KMS-11 (cell line): Measurements from ENCODE around the gene BAZ2B.
"Not testable (repeated sequence)": the region's sequence is repeated elsewhere in the genome, so short reads cannot be mapped to it uniquely, and the experiment has no call there.

Experiments
- H2AFZ ChIP-seq: fragments of 200-600 bp; sonication (generic); 2 replicates; pipeline ENCODE4 v1.6.1; 2016; ENCODE audit warnings: antibody characterized with exemption, mixed run types, low read depth
- H3K27ac ChIP-seq: fragments of 200-600 bp; sonication (generic); 2 replicates; pipeline ENCODE4 v1.6.1; 2016; ENCODE audit warnings: mild to moderate bottlenecking, mixed run types
- H3K27me3 ChIP-seq: fragments of 200-600 bp; sonication (generic); 2 replicates; pipeline ENCODE4 v1.6.1; 2017; ENCODE audit warnings: mild to moderate bottlenecking, low read depth, mixed run types, moderate library complexity; ENCODE audit not compliant: insufficient read depth
- H3K36me3 ChIP-seq: fragments of 200-600 bp; sonication (generic); 2 replicates; pipeline ENCODE4 v1.6.1; 2017; ENCODE audit warnings: mild to moderate bottlenecking, mixed run types; ENCODE audit not compliant: insufficient read depth
- H3K4me1 ChIP-seq: fragments of 200-600 bp; sonication (generic); 2 replicates; pipeline ENCODE4 v1.6.1; 2016; ENCODE audit warnings: mild to moderate bottlenecking, low read depth, mixed run types; ENCODE audit not compliant: poor library complexity, severe bottlenecking
- H3K4me2 ChIP-seq: fragments of 200-600 bp; sonication (generic); 2 replicates; pipeline ENCODE4 v1.7.0; 2016; ENCODE audit warnings: mild to moderate bottlenecking, mixed run types
- H3K4me3 ChIP-seq: fragments of 200-600 bp; sonication (generic); IDR thresholded peaks from 2 replicates; pipeline ENCODE4 v1.6.1; 2017; ENCODE audit warnings: low read depth, low read length, mixed read lengths; ENCODE audit not compliant: insufficient read depth
- H3K79me2 ChIP-seq: fragments of 200-600 bp; sonication (generic); 2 replicates; pipeline ENCODE4 v1.6.1; 2016; ENCODE audit warnings: low read depth, mixed run types; ENCODE audit not compliant: insufficient read depth
- H3K9ac ChIP-seq: fragments of 200-600 bp; sonication (generic); 2 replicates; pipeline ENCODE4 v1.6.1; 2016; ENCODE audit warnings: mild to moderate bottlenecking, mixed run types
- H4K20me1 ChIP-seq: fragments of 200-600 bp; sonication (generic); 2 replicates; pipeline ENCODE4 v1.6.1; 2016; ENCODE audit warnings: mild to moderate bottlenecking, mixed run types; ENCODE audit not compliant: insufficient read depth
- TF ChIP-seq, protein P1 (sequence below): fragments of 200-600 bp; sonication (generic); conservative IDR thresholded peaks from 2 replicates; pipeline ENCODE4 v1.6.1; 2017; ENCODE audit warnings: low read depth, mild to moderate bottlenecking, antibody characterized with exemption, low read length, moderate library complexity, mixed read lengths

The BAZ2B gene

DNA sequence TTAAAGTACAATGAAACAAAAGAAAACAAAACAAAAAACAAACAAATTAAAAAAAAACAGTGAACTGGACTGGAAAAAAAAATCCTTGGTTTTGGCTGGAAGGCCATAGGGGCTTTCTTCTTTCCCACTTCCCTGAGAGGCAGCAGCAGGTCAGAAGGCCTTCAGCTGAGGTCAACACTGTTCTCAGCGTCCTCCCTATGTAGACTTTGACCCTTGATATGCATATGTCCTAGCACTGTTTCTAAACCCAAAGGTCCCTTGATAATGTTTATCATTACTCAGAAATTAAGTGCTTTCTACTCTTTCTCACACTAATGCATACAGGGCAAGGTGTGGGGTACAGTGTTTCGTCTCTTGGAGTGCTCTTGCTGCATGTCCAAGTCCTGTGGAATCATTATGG lies 254.3 kb downstream of the BAZ2B start:
- Histone ChIP-seq H3K4me1 (peaks cover 8% of the 10 kb centered on the region), H4K20me1 (no peaks in the 10 kb centered on the region), H3K4me2 (no peak overlapping the region), H3K27ac (no peak overlapping the region), H2AFZ (no peak overlapping the region), H3K36me3 (no peaks in the 10 kb centered on the region), H3K4me3 (no peak overlapping the region), H3K79me2 (no peaks in the 10 kb centered on the region), H3K27me3 (no peaks in the 10 kb centered on the region), H3K9ac (no peak overlapping the region)
- TF ChIP-seq, protein P1, sequence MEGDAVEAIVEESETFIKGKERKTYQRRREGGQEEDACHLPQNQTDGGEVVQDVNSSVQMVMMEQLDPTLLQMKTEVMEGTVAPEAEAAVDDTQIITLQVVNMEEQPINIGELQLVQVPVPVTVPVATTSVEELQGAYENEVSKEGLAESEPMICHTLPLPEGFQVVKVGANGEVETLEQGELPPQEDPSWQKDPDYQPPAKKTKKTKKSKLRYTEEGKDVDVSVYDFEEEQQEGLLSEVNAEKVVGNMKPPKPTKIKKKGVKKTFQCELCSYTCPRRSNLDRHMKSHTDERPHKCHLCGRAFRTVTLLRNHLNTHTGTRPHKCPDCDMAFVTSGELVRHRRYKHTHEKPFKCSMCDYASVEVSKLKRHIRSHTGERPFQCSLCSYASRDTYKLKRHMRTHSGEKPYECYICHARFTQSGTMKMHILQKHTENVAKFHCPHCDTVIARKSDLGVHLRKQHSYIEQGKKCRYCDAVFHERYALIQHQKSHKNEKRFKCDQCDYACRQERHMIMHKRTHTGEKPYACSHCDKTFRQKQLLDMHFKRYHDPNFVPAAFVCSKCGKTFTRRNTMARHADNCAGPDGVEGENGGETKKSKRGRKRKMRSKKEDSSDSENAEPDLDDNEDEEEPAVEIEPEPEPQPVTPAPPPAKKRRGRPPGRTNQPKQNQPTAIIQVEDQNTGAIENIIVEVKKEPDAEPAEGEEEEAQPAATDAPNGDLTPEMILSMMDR, result no peak

DNA sequence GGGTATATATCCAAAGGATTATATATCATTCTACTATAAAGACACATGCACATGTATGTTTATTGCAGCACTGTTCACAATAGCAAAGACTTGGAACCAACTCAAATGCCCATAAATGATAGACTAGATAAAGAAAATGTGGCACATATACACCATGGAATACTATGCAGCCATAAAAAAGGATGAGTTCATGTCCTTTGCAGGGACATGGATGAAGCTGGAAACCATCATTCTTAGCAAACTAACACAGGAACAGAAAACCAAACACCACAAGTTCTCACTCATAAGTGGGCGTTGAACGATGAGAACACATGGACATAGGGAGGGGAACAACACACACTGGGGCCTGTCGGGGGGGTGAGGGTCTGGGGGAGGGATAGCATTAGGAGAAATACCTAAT lies 254.7 kb downstream of the BAZ2B start:
- H3K27me3 ChIP-seq, H3K27ac ChIP-seq, H3K4me3 ChIP-seq, H3K36me3 ChIP-seq, H3K4me1 ChIP-seq, H3K9ac ChIP-seq, H3K79me2 ChIP-seq, H2AFZ ChIP-seq, H4K20me1 ChIP-seq, H3K4me2 ChIP-seq: not testable (repeated sequence)

DNA sequence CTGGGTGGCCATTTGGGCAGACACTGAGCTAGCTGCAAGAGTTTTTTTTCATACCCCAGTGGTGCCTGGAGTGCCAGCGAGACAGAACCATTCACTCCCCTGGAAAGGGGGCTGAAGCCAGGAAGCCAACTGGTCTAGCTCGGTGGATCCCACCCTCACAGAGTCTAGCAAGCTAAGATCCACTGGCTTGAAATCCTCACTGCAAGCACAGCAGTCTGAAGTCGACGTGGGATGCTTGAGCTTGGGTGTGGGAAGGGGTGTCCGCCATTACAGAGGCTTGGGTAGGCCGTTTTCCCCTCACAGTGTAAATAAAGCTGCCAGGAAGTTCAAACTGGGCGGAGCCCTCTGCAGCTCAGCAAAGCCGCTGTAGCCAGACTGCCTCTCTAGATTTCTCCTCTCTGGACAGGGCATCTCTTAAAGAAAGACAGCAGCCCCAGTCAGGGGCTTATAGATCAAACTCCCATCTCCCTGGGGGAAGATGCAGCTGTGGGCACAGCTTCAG lies 260.2 kb downstream of the BAZ2B start:
- Histone ChIP-seq H3K4me1 (peaks cover 8% of the 10 kb centered on the region), H3K4me2 (no peak overlapping the region), H3K4me3 (no peak overlapping the region), H2AFZ (no peak overlapping the region), H3K36me3 (no peaks in the 10 kb centered on the region), H3K27ac (no peak overlapping the region), H4K20me1 (no peaks in the 10 kb centered on the region), H3K27me3 (no peaks in the 10 kb centered on the region), H3K9ac (no peak overlapping the region), H3K79me2 (no peaks in the 10 kb centered on the region)
- TF ChIP-seq, protein P1, result no peak

DNA sequence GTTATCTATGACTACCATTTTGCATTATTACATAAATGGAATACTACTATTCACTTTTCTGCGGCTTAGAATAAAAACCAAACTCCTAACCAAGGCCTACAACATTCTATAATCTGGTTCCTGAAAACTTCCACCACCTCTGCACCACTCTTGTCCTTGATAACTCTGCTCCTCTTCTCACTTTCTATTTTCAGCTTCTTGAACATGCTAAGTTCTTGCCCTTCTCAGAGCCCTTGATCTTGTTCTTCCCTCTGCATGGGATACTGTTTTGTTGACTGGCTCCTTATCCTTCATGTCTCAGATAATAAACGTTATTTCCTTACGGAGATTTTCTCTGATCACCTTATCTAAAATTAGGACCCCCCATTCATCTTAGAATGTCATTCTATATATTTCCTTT lies 264.4 kb downstream of the BAZ2B start:
- no peaks in the 10 kb centered on the region; the same call in 1 of the 2 replicates for H3K36me3 ChIP-seq
- H3K79me2 ChIP-seq, result no peaks in the 10 kb centered on the region
- no peak overlapping the region for H3K9ac ChIP-seq
- no peaks in the 10 kb centered on the region for H4K20me1 ChIP-seq
- TF ChIP-seq, protein P1, result no peak
- H3K27me3 ChIP-seq, result no peaks in the 10 kb centered on the region
- no peaks in the 10 kb centered on the region for H3K4me1 ChIP-seq
- H2AFZ ChIP-seq, result no peak overlapping the region
- H3K27ac ChIP-seq, result no peak overlapping the region
- H3K4me2 ChIP-seq, result no peak overlapping the region
- H3K4me3 ChIP-seq, result no peak overlapping the region

DNA sequence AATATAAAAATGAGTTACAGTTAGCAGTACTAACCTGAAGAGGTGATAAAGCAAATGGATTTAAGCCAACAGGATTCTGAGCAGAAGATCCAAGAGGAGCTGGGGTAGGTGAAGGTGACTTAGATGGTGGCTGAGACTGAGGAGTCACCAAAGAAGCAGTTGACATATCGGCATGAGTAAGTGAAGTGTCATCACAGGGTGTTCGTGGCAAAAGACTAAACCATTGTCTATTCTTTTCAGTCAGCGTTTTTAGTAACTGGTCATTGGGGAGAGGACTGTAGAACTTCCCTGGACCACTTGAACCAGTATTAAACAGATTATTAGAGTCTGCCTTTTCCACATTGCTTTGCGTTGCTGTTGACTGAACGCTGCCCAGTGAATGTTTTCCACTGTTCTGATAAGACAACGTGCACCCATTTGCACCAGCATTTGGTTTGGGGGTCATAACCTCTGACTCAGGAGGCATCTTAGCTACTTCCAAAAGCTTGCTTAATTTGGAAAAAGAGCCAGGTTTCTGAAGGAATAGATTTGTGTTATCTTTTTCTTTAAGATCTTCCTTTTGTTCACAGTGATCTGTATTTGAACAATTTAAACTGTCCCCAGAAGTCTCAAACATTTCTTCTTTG lies 266.6 kb downstream of the BAZ2B start:
- TF ChIP-seq, protein P1, result no peak
- no peak overlapping the region for H3K4me2 ChIP-seq
- no peaks in the 10 kb centered on the region; the same call in 1 of the 2 replicates for H3K36me3 ChIP-seq
- no peaks in the 10 kb centered on the region for H3K27me3 ChIP-seq
- no peak overlapping the region for H3K9ac ChIP-seq
- H4K20me1 ChIP-seq, result no peaks in the 10 kb centered on the region
- H2AFZ ChIP-seq, result no peak overlapping the region
- no peaks in the 10 kb centered on the region for H3K79me2 ChIP-seq
- H3K4me3 ChIP-seq, result no peak overlapping the region
- H3K27ac ChIP-seq, result no peak overlapping the region
- no peaks in the 10 kb centered on the region for H3K4me1 ChIP-seq
